CMK (cell line): Measurements from ENCODE around the gene SLC66A1.

Source experiments
- DNase-seq: peaks from one replicate; pipeline ENCODE4 v3.0.0-alpha.2; 2010; ENCODE audit warnings: low read depth

SLC66A1 gene

GRCh38 chr1:19377812-19378718 lies 65.9 kb downstream of the SLC66A1 start:
- no peak for DNase-seq
